CD4-positive, CD25-positive, alpha-beta regulatory T cell (primary cell): ENCODE data around the gene SLC11A2. TPM values are rescaled to one million over a fixed set of nuclear protein-coding genes. Genes with fewer than 3 reads are reported as not detected.

Experiments used
- ATAC-seq, 2 donors: fragments of 150-1000 bp; cut with Tn5 transposase; one replicate each; pipeline ENCODE4 v1.10.0; 2021; ENCODE audit warnings: low read depth in 2 of 2, moderate number of reproducible peaks in 2 of 2, moderate library complexity in 1 of 2
- DNase-seq, 3 donors: peaks; one replicate each; pipeline versions ENCODE4 v3.0.0 to v3.0.0-alpha.2; 2012 to 2022; ENCODE audit warnings: mixed read lengths in 1 of 3
- H3K27ac ChIP-seq: one replicate; pipeline ENCODE4 v1.7.0; 2013; ENCODE audit warnings: mild to moderate bottlenecking, low read length; ENCODE audit not compliant: insufficient read depth, poor library complexity, severe bottlenecking
- H3K27me3 ChIP-seq: one replicate; pipeline ENCODE4 v1.7.0; 2013; ENCODE audit warnings: low read length; ENCODE audit not compliant: control insufficient read depth, insufficient read depth
- H3K36me3 ChIP-seq: one replicate; pipeline ENCODE4 v1.7.0; 2013; ENCODE audit warnings: mild to moderate bottlenecking, low read length, moderate library complexity; ENCODE audit not compliant: control insufficient read depth, insufficient read depth
- H3K4me1 ChIP-seq: 2 replicates; pipeline ENCODE4 v1.7.0; 2013; ENCODE audit warnings: mild to moderate bottlenecking, low read length; ENCODE audit not compliant: insufficient read depth, control insufficient read depth, poor library complexity, severe bottlenecking
- H3K4me3 ChIP-seq: one replicate; pipeline ENCODE4 v1.7.0; 2013; ENCODE audit warnings: low read depth, mild to moderate bottlenecking, low read length, moderate library complexity
- H3K9me3 ChIP-seq, 2 experiments: 1 replicate in 1 of 2; 2 replicates in 1 of 2; pipeline ENCODE4 v1.7.0; 2013; ENCODE audit warnings: low read length in 2 of 2, mild to moderate bottlenecking in 1 of 2, moderate library complexity in 1 of 2; ENCODE audit not compliant: control insufficient read depth in 2 of 2
- H3K27ac Mint-ChIP-seq, 3 donors: one replicate each; pipeline ENCODE4 v1.8.0; 2020 to 2022; ENCODE audit warnings: mild to moderate bottlenecking in 3 of 3, mixed read lengths in 3 of 3, moderate library complexity in 2 of 3
- H3K27me3 Mint-ChIP-seq: one replicate; pipeline ENCODE4 v1.8.0; 2022; ENCODE audit warnings: mild to moderate bottlenecking, mixed read lengths
- H3K36me3 Mint-ChIP-seq: one replicate; pipeline ENCODE4 v1.8.0; 2020; ENCODE audit warnings: mixed read lengths
- H3K4me1 Mint-ChIP-seq, 4 donors: one replicate each; pipeline ENCODE4 v1.8.0; 2020 to 2022; ENCODE audit warnings: mixed read lengths in 4 of 4, mild to moderate bottlenecking in 1 of 4
- H3K4me3 Mint-ChIP-seq, 4 donors: one replicate each; pipeline ENCODE4 v1.8.0; 2020 to 2022; ENCODE audit warnings: mild to moderate bottlenecking in 4 of 4, mixed read lengths in 4 of 4, moderate library complexity in 3 of 4
- H3K9me3 Mint-ChIP-seq, 7 donors: one replicate each; pipeline ENCODE4 v1.8.0; 2020 to 2022; ENCODE audit warnings: mixed read lengths in 7 of 7, mild to moderate bottlenecking in 3 of 7, moderate library complexity in 2 of 7
- polyA plus RNA-seq, 4 donors: library from polyadenylated mRNA; unstranded; fragments of 300-500 nt; fragmentation: Illumina TruSeq; gene quantifications; one replicate each; pipeline ENCODE4 v1.2.3, GENCODE V29; 2021
- total RNA-seq: library from RNA; stranded (reverse); gene quantifications from one replicate; pipeline ENCODE4 v1.2.3, GENCODE V29; 2022

The SLC11A2 gene
- total and polyA plus RNA-seq, 5 donors from 2014 or later = 7.2 to 54.3 (median 16.0) TPM

GRCh38 chr12:51025338-51025835, 797 bp downstream of the SLC11A2 start:
- Histone ChIP-seq H3K27ac (peak overlapping the region; percentile 87), H3K36me3 (no peaks in the 10 kb centered on the region), H3K4me1 (peaks cover 46% of the 10 kb centered on the region), H3K4me3 (peak overlapping the region; percentile 90), H3K9me3 (no peaks in the 10 kb centered on the region), H3K27me3 (peaks cover 3% of the 10 kb centered on the region)
- ATAC-seq = peak in 1 of 2 donors; percentile 7
- peaks cover 18 to 68% (median 51%) of the 10 kb centered on the region in 4 donors for H3K4me1 Mint-ChIP-seq
- H3K27me3 Mint-ChIP-seq = peaks cover 6% of the 10 kb centered on the region
- no peaks in the 10 kb centered on the region for H3K9me3 Mint-ChIP-seq
- peak overlapping the region; percentile 92 to 99 (median 97) for H3K27ac Mint-ChIP-seq
- peak overlapping the region; percentile 93 to 100 (median 98) for H3K4me3 Mint-ChIP-seq
- no peaks in the 10 kb centered on the region for H3K36me3 Mint-ChIP-seq
- no peak for DNase-seq

- no peaks in the 10 kb centered on the region for H3K9me3 Mint-ChIP-seq
- H3K27me3 Mint-ChIP-seq = peaks cover 4% of the 10 kb centered on the region
- no peak for DNase-seq
- no peaks in the 10 kb centered on the region for H3K36me3 Mint-ChIP-seq
- Histone ChIP-seq H3K9me3 (no peaks in the 10 kb centered on the region), H3K27me3 (peaks cover 3% of the 10 kb centered on the region), H3K4me3 (peak overlapping the region; percentile 90), H3K36me3 (no peaks in the 10 kb centered on the region), H3K4me1 (peaks cover 48% of the 10 kb centered on the region), H3K27ac (peak overlapping the region; percentile 87)
- H3K4me3 Mint-ChIP-seq = peak overlapping the region; percentile 93 to 100 (median 98)
- H3K27ac Mint-ChIP-seq = peak overlapping the region; percentile 92 to 99 (median 97)
- ATAC-seq = no peak
- peaks cover 23 to 76% (median 56%) of the 10 kb centered on the region in 4 donors for H3K4me1 Mint-ChIP-seq
These were observed 2.4 kb downstream of the SLC11A2 start for GRCh38 chr12:51023625-51024382.

GRCh38 chr12:51021694-51022093, 4.5 kb downstream of the SLC11A2 start:
- H3K27me3 ChIP-seq = no peaks in the 10 kb centered on the region
- H3K27ac Mint-ChIP-seq = peak overlapping the region in 2 of 3 donors; percentile 66 to 72
- H3K9me3 Mint-ChIP-seq = no peaks in the 10 kb centered on the region
- H3K36me3 Mint-ChIP-seq = no peaks in the 10 kb centered on the region
- ATAC-seq = no peak
- H3K4me3 Mint-ChIP-seq = peak overlapping the region in 3 of 4 donors; percentile 2 to 52 (median 5)
- H3K27ac ChIP-seq = no peak overlapping the region
- peaks cover 47% of the 10 kb centered on the region for H3K4me1 ChIP-seq
- H3K27me3 Mint-ChIP-seq = no peaks in the 10 kb centered on the region
- H3K4me1 Mint-ChIP-seq = peaks cover 29 to 70% (median 56%) of the 10 kb centered on the region in 4 donors
- H3K9me3 ChIP-seq = no peaks in the 10 kb centered on the region
- H3K36me3 ChIP-seq = no peaks in the 10 kb centered on the region
- peak in 1 of 3 donors; percentile 19 for DNase-seq
- H3K4me3 ChIP-seq = no peak overlapping the region

- Histone ChIP-seq H3K36me3 (no peaks in the 10 kb centered on the region), H3K4me1 (peaks cover 36% of the 10 kb centered on the region), H3K27me3 (no peaks in the 10 kb centered on the region), H3K4me3 (no peak overlapping the region), H3K9me3 (no peaks in the 10 kb centered on the region), H3K27ac (no peak overlapping the region)
- ATAC-seq = no peak
- Mint-ChIP-seq H3K9me3 (no peaks in the 10 kb centered on the region), H3K36me3 (no peaks in the 10 kb centered on the region), H3K4me3 (peak overlapping the region in 3 of 4 donors; percentile 22 to 45 (median 33)), H3K27ac (peak overlapping the region; percentile 33 to 44 (median 38)), H3K27me3 (no peaks in the 10 kb centered on the region), H3K4me1 (peaks cover 29 to 64% (median 51%) of the 10 kb centered on the region in 4 donors)
- DNase-seq = no peak
These were observed 5.6 kb downstream of the SLC11A2 start for GRCh38 chr12:51020448-51021182.

GRCh38 chr12:51019927-51020326, 6.3 kb downstream of the SLC11A2 start:
- Histone ChIP-seq H3K27me3 (no peaks in the 10 kb centered on the region), H3K9me3 (no peaks in the 10 kb centered on the region), H3K4me1 (peaks cover 30% of the 10 kb centered on the region), H3K36me3 (no peaks in the 10 kb centered on the region), H3K27ac (no peak overlapping the region), H3K4me3 (no peak overlapping the region)
- peaks cover 24 to 60% (median 44%) of the 10 kb centered on the region in 4 donors for H3K4me1 Mint-ChIP-seq
- no peaks in the 10 kb centered on the region for H3K9me3 Mint-ChIP-seq
- ATAC-seq = no peak
- no peak for DNase-seq
- H3K27me3 Mint-ChIP-seq = no peaks in the 10 kb centered on the region
- no peak overlapping the region for H3K4me3 Mint-ChIP-seq
- no peak overlapping the region for H3K27ac Mint-ChIP-seq
- no peaks in the 10 kb centered on the region for H3K36me3 Mint-ChIP-seq

GRCh38 chr12:51018956-51019355, 7.2 kb downstream of the SLC11A2 start:
- peaks cover 15 to 50% (median 36%) of the 10 kb centered on the region in 4 donors for H3K4me1 Mint-ChIP-seq

GRCh38 chr12:51017452-51017851, 8.7 kb downstream of the SLC11A2 start:
- no peak overlapping the region for H3K27ac ChIP-seq

More at GRCh38 chr12:51018956-51019355, 7.2 kb downstream of the SLC11A2 start:
- Mint-ChIP-seq H3K36me3 (no peaks in the 10 kb centered on the region), H3K4me3 (no peak overlapping the region), H3K27me3 (no peaks in the 10 kb centered on the region), H3K27ac (peak overlapping the region in 1 of 3 donors; percentile 44), H3K9me3 (no peaks in the 10 kb centered on the region)
- ATAC-seq (no peak), DNase-seq (no peak)
- no peaks in the 10 kb centered on the region for H3K9me3 ChIP-seq
- peaks cover 20% of the 10 kb centered on the region for H3K4me1 ChIP-seq
- no peaks in the 10 kb centered on the region for H3K27me3 ChIP-seq
- no peak overlapping the region for H3K27ac ChIP-seq
- H3K36me3 ChIP-seq = no peaks in the 10 kb centered on the region
- H3K4me3 ChIP-seq = no peak overlapping the region

More at GRCh38 chr12:51017452-51017851, 8.7 kb downstream of the SLC11A2 start:
- peaks cover 21 to 49% (median 36%) of the 10 kb centered on the region in 4 donors for H3K4me1 Mint-ChIP-seq
- H3K4me1 ChIP-seq = peaks cover 6% of the 10 kb centered on the region
- H3K27me3 ChIP-seq = no peaks in the 10 kb centered on the region
- H3K4me3 ChIP-seq = no peak overlapping the region
- ATAC-seq (no peak), DNase-seq (no peak)
- no peaks in the 10 kb centered on the region for H3K36me3 Mint-ChIP-seq
- H3K9me3 ChIP-seq = no peaks in the 10 kb centered on the region
- peak overlapping the region in 1 of 4 donors; percentile 13 for H3K4me3 Mint-ChIP-seq
- H3K36me3 ChIP-seq = no peaks in the 10 kb centered on the region
- peaks cover 0 to 2% (median 0%) of the 10 kb centered on the region in 7 donors for H3K9me3 Mint-ChIP-seq
- H3K27ac Mint-ChIP-seq = no peak overlapping the region
- H3K27me3 Mint-ChIP-seq = no peaks in the 10 kb centered on the region
